AG08396 (cell line): ENCODE results near the gene C16orf74.

Experiments
- DNase-seq: peaks from one replicate; pipeline ENCODE4 v3.0.0; 2012; ENCODE audit warnings: low spot score, mixed read lengths

Gene C16orf74

DNA sequence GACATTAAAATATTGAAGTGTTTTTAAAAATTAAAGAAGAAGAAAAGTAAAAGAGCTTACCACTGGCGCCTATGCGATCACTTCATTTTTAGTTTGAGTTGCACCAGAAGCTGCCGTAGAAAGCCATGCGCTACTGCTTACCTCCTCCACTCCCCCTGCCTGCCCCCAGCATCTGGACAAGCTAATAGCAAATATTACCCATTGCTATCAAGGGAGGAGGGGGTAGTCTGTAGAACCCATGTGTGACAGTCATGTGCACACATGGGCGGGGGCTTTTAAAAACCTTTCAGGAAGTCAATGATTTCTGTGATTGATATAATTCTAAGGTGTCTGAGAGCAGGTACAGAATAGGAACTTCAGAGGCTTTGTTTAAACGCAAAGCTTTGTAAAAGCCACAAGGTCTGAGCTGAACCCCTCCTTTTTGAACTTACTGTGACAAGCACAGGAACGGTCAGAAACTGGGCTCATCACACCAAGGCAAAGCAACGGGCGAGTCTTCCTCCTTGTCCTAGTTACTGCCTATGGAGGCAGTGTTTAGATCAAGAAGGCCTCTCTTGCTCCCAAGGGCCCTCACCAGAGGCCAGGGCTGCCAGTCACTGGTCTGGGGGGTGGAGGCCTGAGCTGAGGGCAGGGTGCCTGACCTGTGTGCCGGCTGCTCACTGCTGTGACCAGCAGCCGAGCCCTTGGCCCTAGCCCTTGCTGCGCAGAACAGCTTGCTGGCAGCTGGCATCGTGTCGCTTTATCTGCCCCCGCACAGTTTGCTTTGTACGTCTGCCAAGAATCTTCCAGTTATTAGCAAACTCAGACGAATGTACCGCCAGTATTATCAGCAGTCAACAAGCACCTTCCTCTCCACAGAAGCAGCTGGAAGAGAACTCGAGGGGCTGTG lies 77.1 kb downstream of the C16orf74 start:
- DNase-seq = peak; percentile 54

DNA sequence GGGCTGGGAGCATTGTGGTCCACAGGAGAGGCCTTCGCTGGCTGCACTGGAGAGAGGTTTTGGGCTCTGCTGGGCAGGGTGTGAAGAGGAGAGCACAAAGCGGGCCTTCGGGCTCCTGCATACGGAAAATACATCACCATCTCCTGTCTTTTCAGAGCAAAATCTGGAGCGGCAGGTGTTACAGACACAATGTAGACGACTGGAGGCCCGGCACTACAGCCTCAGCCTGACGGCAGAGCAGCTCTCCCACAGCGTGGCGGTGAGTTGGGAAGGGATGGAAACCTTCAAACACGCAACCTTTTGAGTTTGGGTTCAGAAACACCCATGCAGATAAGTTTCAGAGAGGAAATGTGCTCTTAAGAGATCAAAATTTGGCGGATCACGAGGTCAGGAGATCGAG lies 80.1 kb downstream of the C16orf74 start:
- DNase-seq = no peak

DNA sequence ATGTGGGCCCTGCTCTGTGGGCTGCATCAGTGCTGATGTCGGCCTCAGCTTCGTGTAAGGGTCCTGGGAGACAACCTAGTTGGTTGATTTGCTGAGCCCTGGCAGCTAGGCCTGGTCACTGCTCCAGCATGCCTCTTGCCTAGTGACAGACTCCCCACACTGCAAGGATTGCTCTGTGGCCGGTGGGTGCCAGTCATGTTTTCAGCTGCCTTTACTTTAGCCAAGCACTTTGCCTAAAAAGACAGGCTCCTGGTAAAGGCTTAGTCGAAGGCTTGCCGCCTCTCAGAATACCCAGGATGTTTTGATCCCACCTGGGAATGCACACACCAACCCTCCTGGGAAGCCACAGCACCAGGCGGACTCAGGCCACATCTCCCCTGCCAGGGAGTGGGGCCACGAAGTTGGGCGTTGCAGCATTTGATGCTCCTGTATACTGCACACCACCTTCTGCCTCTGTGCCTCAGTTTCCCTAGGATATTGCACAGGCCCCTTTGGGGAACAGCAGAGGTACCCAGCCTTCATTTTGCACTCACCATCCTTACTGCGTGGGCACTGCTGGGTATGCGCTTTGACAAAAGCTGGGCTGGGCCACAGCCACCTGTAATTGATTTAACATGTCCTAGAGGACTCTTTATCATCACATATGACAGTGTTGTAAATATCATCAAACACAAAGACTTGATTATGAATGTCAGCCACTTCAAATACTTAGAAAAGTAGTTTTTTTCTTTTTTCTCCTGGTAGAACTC lies 82.0 kb downstream of the C16orf74 start:
- DNase-seq = no peak

DNA sequence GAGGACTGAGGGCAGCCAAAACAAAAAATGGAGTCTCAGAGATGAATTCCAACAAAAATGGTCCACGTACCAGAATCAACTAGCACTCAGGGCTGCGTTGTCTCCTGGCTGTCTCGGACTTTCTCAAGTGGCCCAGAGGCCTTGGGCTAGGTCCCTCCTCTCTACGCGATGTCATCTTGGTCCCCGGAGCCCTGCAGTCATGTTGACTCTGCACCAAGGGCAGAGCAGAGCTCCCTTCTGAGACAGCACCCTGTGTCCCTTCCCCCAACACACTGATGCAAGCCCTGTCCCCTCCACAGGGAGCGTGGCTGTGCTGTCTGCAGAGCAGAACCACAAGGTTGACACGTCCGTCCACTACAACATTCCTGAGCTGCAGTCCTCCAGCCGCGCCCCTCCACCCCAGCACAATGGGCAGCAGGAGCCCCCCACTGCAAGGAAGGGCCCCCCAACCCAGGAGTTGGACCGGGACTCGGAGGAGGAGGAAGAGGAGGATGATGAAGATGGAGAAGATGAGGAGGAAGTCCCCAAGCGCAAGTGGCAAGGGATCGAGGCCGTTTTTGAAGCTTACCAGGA lies 83.0 kb downstream of the C16orf74 start:
- DNase-seq = no peak

- DNase-seq = no peak
Measured at GRCh38 chr16:85667261-85667660, 83.6 kb downstream of the C16orf74 start.

DNA sequence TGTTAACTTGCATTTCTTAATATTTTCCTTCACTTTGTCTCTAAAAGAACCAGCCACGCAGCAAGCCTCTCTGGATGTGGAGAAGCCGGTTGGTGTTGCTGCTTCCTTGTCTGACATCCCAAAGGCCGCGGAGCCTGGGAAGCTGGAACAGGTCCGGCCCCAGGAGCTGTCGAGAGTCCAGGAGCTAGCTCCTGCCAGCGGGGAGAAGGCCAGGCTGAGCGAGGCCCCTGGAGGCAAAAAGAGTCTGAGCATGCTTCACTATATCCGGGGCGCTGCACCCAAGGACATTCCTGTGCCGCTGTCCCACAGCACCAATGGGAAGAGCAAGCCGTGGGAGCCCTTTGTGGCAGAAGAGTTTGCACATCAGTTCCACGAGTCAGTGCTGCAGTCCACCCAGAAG lies 85.0 kb downstream of the C16orf74 start:
- no peak for DNase-seq

DNA sequence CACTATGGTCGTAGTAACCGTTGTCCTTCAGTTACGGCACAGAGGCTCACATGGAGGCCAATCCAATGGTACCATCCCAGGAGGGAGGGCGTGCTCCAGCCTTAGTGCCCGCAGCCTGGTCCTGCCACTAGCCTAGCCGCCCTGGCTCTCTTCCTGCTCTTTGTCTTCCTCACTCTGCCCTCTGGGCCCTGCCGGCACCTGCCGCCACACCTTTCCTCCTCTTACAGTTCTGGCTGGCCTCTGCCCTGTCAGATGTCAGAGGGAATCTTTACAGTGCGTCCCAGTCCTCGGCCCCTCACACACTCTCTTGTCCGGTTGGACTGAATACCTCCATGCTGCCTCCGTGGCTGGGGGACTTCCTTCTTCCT lies 85.5 kb downstream of the C16orf74 start:
- no peak for DNase-seq

- DNase-seq = no peak
Measured at GRCh38 chr16:85664580-85665372, 86.1 kb downstream of the C16orf74 start.

- no peak for DNase-seq
Measured at GRCh38 chr16:85663891-85664321, 87.0 kb downstream of the C16orf74 start.

DNA sequence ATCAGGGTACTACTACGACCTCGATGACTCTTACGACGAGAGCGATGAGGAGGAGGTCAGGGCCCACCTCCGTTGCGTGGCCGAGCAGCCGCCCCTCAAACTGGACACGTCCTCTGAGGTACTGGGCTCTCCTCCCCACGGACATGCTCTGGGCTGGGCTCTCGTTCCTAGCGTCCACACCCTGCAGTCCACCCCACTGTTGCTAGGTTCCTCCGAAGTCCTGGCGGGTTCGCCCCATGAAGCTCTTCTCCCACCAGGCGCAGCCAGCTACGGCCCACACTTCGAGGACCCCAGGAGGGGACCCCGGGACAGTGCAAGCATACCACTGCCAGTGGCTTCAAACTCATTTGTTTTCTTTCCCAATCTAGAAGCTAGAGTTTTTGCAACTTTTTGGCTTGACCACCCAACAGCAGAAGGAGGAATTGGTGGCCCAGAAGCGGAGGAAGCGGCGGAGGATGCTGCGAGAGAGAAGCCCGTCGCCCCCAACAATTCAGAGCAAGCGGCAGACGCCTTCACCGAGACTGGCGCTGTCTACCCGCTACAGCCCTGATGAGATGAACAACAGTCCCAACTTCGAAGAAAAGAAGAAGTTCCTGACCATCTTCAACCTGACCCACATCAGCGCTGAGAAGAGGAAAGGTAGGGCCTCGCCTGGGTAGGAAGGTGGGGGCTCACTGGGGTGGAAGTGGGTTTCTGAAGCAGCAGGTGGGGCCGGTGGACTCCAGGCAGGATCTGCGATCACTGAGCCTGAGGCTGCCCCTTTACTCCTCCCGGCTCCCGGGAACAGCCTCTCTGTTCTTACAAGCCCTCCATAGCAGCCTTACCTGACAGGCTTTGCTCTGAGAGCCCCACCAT lies 87.7 kb downstream of the C16orf74 start:
- no peak for DNase-seq

GRCh38 chr16:85662482-85662812 lies 88.4 kb downstream of the C16orf74 start:
- no peak for DNase-seq

GRCh38 chr16:85661740-85662481 lies 89.0 kb downstream of the C16orf74 start:
- no peak for DNase-seq

GRCh38 chr16:85660843-85661739 lies 89.8 kb downstream of the C16orf74 start:
- DNase-seq = no peak

- peak; percentile 93 for DNase-seq
Measured at GRCh38 chr16:85659805-85660511, 90.9 kb downstream of the C16orf74 start.

- no peak for DNase-seq
Measured at GRCh38 chr16:85659336-85659735, 91.6 kb downstream of the C16orf74 start.

- no peak for DNase-seq
Measured at GRCh38 chr16:85658504-85659326, 92.2 kb downstream of the C16orf74 start.

- no peak for DNase-seq
Measured at GRCh38 chr16:85657996-85658395, 92.9 kb downstream of the C16orf74 start.
